Heart left ventricle (tissue), 13 donors: ENCODE measurements around the gene CYP1B1.

ENCODE experiments used
- CTCF ChIP-seq, 12 donors: fragments of 200-600 bp; sonication (generic) in 4 of 12; IDR thresholded peaks; one replicate each; pipeline versions ENCODE4 v1.5.0 to v1.8.0; 2018 to 2022; ENCODE audit warnings: antibody characterized with exemption in 12 of 12, mild to moderate bottlenecking in 5 of 12
- POLR2A ChIP-seq, 2 donors: fragments of 450-650 bp; IDR thresholded peaks; one replicate each; pipeline ENCODE4 v1.6.1; 2017; ENCODE audit warnings: antibody characterized with exemption in 2 of 2, mild to moderate bottlenecking in 2 of 2, moderate library complexity in 2 of 2
- donor health status: ischemic (EF 13 %, LVEDD 7.1; RV severe dilation, severe dysfunction).
- donor health status: DM: no; HTN: yes; CAD: no.
- donor health status: DM: no; HTN: no; CAD: no.
- donor health status: ischemic (EF 25% LVEDD 6.9; RV normal size, moderate dysfunction).
- donor health status: ischemic (EF 25% LVEDD 5.7; RV mildly dilated, moderate dysfunction).
- donor health status: ischemic (EF 35%, LVEDD 5.7; RV mildly dilated, moderate dysfunction).
- donor health status: nonischemic (EF 11% LVEDD 7.7; RV severe dilation, severe dysfunction).
- donor health status: DM: yes; HTN: yes; CAD: no.
- donor health status: PGD.
- donor health status: ischemic (EF 29% LVEDD 5.4; RV normal size, mild dysfunction).
- donor health status: nonischemic (EF 23%, LVEDD 6.1; RV moderate dilation, normal function).

- TF ChIP-seq CTCF (IDR thresholded peaks at IDR 0.05) (no peak), POLR2A (IDR thresholded peaks at IDR 0.05) (no peak)
Observed at GRCh38 chr2:38079116-38080052, 3.4 kb upstream of the CYP1B1 start.
